Tibial artery (tissue), 4 donors: Measurements from ENCODE around the gene PIK3CD.
"Not testable (repeated sequence)": the region's sequence is repeated elsewhere in the genome, so short reads cannot be mapped to it uniquely, and the experiment has no call there.

Experiments
- DNase-seq, 2 donors: peaks; one replicate each; pipeline ENCODE4 v3.0.0-alpha.2; 2019
- H3K27ac ChIP-seq, 2 donors: fragments of 200-600 bp; sonication (generic) in 1 of 2; 1 replicate in 1 of 2; 2 replicates in 1 of 2; pipeline ENCODE4 v1.5.1; 2018 to 2019; ENCODE audit warnings: mild to moderate bottlenecking in 1 of 2
- H3K27me3 ChIP-seq, 2 donors: fragments of 200-600 bp; sonication (generic) in 1 of 2; one replicate each; pipeline versions ENCODE4 v1.5.1 to v1.6.0; 2016 to 2019
- H3K36me3 ChIP-seq, 3 donors: fragments of 200-600 bp; sonication (generic) in 2 of 3; one replicate each; pipeline ENCODE4 v1.5.1; 2016 to 2019; ENCODE audit warnings: mild to moderate bottlenecking in 2 of 3
- H3K4me1 ChIP-seq, 4 donors: fragments of 200-600 bp; sonication (generic) in 2 of 4; 1 replicate in 3 of 4; 2 replicates in 1 of 4; pipeline ENCODE4 v1.5.1; 2016 to 2019
- H3K4me3 ChIP-seq, 2 donors: fragments of 200-600 bp; sonication (generic) in 1 of 2; 1 replicate in 1 of 2; 2 replicates in 1 of 2; pipeline ENCODE4 v1.5.1; 2018 to 2019; ENCODE audit warnings: mild to moderate bottlenecking in 2 of 2
- H3K9me3 ChIP-seq, 3 donors: fragments of 200-600 bp; sonication (generic) in 1 of 3; one replicate each; pipeline ENCODE4 v1.5.1; 2016 to 2019
- CTCF ChIP-seq, 2 experiments: fragments of 200-600 bp in 1 of 2; fragments of 450-650 bp in 1 of 2; IDR thresholded peaks; one replicate each; pipeline ENCODE4 v1.5.1; 2017 to 2019; ENCODE audit warnings: antibody characterized with exemption in 2 of 2, mild to moderate bottlenecking in 1 of 2, moderate library complexity in 1 of 2
- intact Hi-C: fragments of 100-400 bp; cut with DNase I; formaldehyde crosslinking; loops from one replicate; pipeline ENCODE4 v1.15.0; 2023; ENCODE audit warnings: low total_unique reads

Gene PIK3CD

DNA sequence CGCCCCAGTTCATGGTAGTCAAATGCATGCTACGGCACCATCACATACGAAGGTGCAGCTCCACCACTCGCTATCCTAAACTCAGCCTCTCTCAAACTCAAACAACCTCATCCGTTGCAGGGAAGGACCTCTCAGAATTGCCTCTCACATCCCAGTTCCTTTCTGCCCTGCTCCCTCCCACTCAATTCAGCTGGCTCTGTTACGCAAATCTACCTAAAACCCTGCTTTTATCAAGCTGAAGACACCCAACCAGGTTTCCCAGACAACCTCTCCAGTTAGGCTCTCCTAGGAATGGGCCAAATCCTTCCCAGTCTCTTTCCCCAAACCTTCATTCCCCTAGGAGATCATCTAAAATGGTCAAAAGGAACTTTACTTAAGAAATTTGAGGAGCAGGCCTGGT is 109.3 kb downstream of the PIK3CD start:
- Histone ChIP-seq H3K4me1 (no peaks in the 10 kb centered on the region), H3K27ac (no peak overlapping the region), H3K9me3 (no peaks in the 10 kb centered on the region), H3K4me3 (no peak overlapping the region), H3K27me3 (no peaks in the 10 kb centered on the region), H3K36me3 (peaks cover 0 to 19% (median 9%) of the 10 kb centered on the region in 3 donors)
- DNase-seq = no peak
- no peak for TF ChIP-seq CTCF (IDR thresholded peaks at IDR 0.05)
- intact Hi-C loops = no loop called here

GRCh38 chr1:9761855-9762254 is 110.3 kb downstream of the PIK3CD start:
- intact Hi-C loops = no loop called here
- no peak for TF ChIP-seq CTCF (IDR thresholded peaks at IDR 0.05)
- DNase-seq = no peak
- Histone ChIP-seq H3K9me3 (no peaks in the 10 kb centered on the region), H3K4me3 (no peak overlapping the region), H3K36me3 (peaks cover 0 to 19% (median 9%) of the 10 kb centered on the region in 3 donors), H3K27me3 (no peaks in the 10 kb centered on the region), H3K27ac (no peak overlapping the region), H3K4me1 (no peaks in the 10 kb centered on the region)

GRCh38 chr1:9762446-9762845 is 110.9 kb downstream of the PIK3CD start:
- H3K27me3 ChIP-seq, DNase-seq, intact Hi-C loops, H3K27ac ChIP-seq, H3K4me1 ChIP-seq, H3K4me3 ChIP-seq, H3K9me3 ChIP-seq: not testable (repeated sequence)
- H3K36me3 ChIP-seq = peaks cover 0 to 19% (median 9%) of the 10 kb centered on the region in 3 donors

GRCh38 chr1:9763914-9764313 is 112.4 kb downstream of the PIK3CD start:
- H3K27ac ChIP-seq = no peak overlapping the region
- TF ChIP-seq CTCF (IDR thresholded peaks at IDR 0.05) = no peak
- no peaks in the 10 kb centered on the region for H3K4me1 ChIP-seq
- H3K36me3 ChIP-seq = peaks cover 0 to 19% (median 9%) of the 10 kb centered on the region in 3 donors
- no peaks in the 10 kb centered on the region for H3K27me3 ChIP-seq
- no peaks in the 10 kb centered on the region for H3K9me3 ChIP-seq
- peak in 1 of 2 donors; percentile 3 for DNase-seq
- intact Hi-C loops = no loop called here
- no peak overlapping the region for H3K4me3 ChIP-seq

DNA sequence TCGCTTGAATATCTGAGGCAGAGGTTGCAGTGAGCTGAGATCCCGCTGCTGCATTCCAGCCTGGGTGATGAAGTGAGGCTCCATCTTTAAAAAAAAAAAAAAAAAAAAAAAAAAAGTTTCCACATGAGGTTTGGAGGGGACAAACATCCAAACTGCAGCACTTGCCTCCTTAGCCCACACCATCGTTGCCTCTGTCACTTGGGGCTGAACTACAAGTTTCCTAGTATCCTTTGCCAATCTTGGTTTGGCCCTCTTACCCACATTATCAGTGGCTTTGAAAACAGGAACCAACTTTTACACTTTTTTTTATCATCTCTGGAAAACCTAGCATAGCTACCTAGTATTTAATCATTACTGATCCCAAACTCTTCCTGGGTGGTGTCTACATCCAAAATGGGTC is 113.0 kb downstream of the PIK3CD start:
- Histone ChIP-seq H3K36me3 (peaks cover 0 to 19% (median 9%) of the 10 kb centered on the region in 3 donors), H3K4me3 (no peak overlapping the region), H3K27ac (no peak overlapping the region), H3K4me1 (no peaks in the 10 kb centered on the region), H3K9me3 (no peaks in the 10 kb centered on the region), H3K27me3 (no peaks in the 10 kb centered on the region)
- DNase-seq = no peak
- no peak for TF ChIP-seq CTCF (IDR thresholded peaks at IDR 0.05)
- intact Hi-C loops = no loop called here

DNA sequence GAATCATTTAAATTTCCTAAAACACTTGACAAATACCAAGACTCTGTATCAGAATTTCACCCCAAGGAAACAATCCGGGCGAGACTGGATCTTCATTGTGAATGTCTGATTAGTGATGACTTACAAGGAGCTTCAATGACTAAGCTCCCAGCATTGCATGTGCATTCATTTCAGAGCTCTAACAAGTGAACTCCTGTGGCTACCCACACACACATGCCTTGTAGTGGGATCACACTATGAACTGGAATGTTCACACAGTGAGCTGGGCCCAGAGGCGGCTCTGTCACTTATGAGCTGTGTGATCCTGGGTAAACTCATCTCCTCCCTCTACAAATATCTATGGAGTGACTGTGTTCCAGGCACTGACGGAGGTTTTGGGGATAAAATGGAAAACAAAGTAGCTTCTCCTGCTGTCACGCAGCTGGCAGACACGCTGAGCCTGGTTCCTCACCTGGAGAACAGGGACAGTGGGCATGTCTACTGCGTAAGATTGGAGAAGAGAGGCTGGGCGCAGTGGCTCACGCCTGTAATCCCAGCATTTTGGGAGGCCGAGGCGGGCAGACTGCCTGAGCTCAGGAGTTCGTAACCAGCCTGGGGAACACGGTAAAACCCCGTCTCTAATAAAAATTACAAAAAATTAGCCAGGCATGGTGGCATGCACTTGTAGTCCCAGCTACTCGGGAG is 115.4 kb downstream of the PIK3CD start:
- no peak overlapping the region for H3K4me3 ChIP-seq
- H3K27me3 ChIP-seq = no peaks in the 10 kb centered on the region
- no peak for DNase-seq
- no peaks in the 10 kb centered on the region for H3K9me3 ChIP-seq
- TF ChIP-seq CTCF (IDR thresholded peaks at IDR 0.05) = no peak
- intact Hi-C loops = no loop called here
- H3K36me3 ChIP-seq = peaks cover 0 to 27% (median 6%) of the 10 kb centered on the region in 3 donors
- no peaks in the 10 kb centered on the region for H3K4me1 ChIP-seq
- H3K27ac ChIP-seq = no peak overlapping the region
